ENCODE measurements around the gene GYS1. TPM values are rescaled to one million over a fixed set of nuclear protein-coding genes. Genes with fewer than 3 reads are reported as not detected.

GYS1 gene
- total RNA-seq, 2 experiments from 2014 or later = 55.1 to 56.3 TPM

DNA sequence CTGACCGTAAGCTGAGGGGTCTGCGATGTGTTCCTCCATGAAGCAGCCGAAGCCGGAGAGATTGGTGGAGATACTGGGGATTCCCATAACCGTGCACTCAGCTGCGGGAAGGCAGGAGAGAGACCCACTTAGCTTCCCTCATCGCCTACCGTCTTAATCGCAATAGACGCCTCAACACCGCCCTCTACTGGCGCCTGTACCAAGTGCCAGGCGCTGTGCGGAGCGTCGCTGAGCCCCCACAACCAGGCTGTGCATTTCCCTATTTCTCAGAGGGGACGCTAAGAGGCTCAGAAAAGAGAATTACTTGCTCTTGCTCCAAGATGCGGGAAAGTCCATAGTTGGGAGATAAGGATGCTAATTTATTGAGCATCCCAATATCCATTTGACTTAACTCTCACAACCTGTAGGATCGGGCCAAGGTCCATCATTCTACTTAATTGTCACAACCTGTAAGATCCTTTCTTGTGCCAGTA is 22.1 kb downstream of the GYS1 start:
- no peak overlapping the region for H3K4me3 Mint-ChIP-seq
- H3K36me3 Mint-ChIP-seq (ENCODE audit: low read depth) = peaks cover 41% of the 10 kb centered on the region
- peaks cover 27% of the 10 kb centered on the region for H3K4me1 Mint-ChIP-seq
- POLR2A ChIA-PET = interaction anchor here (0.6 to 1.8 kb wide), 11 partner anchors 9 to 325 kb away, joined by 3 to 9 read pairs (median 5); partner anchors contain the start of genes BAX, CA11, GYS1 and PPP1R15A
- DNase-seq = peak; percentile 81
- H3K9me3 Mint-ChIP-seq = no peaks in the 10 kb centered on the region
- no peak overlapping the region for H3K27ac Mint-ChIP-seq
- no peaks in the 10 kb centered on the region for H3K27me3 Mint-ChIP-seq
- CTCF ChIA-PET = interaction anchor here (0.5 to 11.4 kb wide), 30 partner anchors 9 to 325 kb away, joined by 3 to 103 read pairs (median 5); partner anchors contain the start of genes BAX, BCAT2, CA11 and DHDH

DNA sequence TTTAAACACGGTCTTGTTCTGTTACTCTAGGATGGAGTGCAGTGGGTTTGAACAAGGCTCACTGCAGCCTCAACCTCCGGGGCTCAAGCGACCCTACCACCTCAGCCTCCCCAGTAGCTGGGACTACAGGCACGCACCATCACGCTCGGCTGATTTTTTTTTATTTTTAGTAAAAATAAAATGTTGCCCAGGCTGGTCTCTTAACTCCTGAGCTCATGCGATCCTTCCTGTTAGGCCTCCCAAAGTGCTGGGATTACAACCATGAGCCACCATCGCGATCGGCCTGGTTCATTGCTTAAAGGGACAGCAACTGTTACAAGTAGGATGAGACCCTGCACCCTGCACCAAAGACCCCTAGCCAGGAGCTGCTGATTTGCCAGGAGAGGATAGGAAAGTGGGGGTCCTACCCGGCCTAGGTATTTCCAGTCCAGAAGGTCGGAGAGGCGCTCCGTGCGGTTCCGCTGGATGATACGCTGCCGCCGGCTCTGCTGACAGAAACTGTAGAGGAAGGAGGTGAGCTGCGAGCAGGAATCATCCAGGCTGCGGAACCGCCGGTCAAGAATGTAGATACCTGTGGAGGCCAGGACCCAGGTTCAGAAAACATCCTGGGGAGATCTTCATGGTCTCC is 22.9 kb downstream of the GYS1 start:
- peaks cover 47% of the 10 kb centered on the region for H3K36me3 Mint-ChIP-seq (ENCODE audit: low read depth)
- H3K27me3 Mint-ChIP-seq = no peaks in the 10 kb centered on the region
- no peak overlapping the region for H3K4me3 Mint-ChIP-seq
- DNase-seq = no peak
- CTCF ChIA-PET = interaction anchor here (0.5 to 11.4 kb wide), 32 partner anchors 9 to 324 kb away, joined by 3 to 103 read pairs (median 4); partner anchors contain the start of genes BAX, BCAT2, CA11 and DHDH
- peaks cover 30% of the 10 kb centered on the region for H3K4me1 Mint-ChIP-seq
- no peaks in the 10 kb centered on the region for H3K9me3 Mint-ChIP-seq
- POLR2A ChIA-PET = interaction anchor here (0.6 to 1.8 kb wide), 12 partner anchors 9 to 324 kb away, joined by 3 to 9 read pairs (median 4); partner anchors contain the start of genes BAX, CA11, GYS1 and PPP1R15A
- no peak overlapping the region for H3K27ac Mint-ChIP-seq

DNA sequence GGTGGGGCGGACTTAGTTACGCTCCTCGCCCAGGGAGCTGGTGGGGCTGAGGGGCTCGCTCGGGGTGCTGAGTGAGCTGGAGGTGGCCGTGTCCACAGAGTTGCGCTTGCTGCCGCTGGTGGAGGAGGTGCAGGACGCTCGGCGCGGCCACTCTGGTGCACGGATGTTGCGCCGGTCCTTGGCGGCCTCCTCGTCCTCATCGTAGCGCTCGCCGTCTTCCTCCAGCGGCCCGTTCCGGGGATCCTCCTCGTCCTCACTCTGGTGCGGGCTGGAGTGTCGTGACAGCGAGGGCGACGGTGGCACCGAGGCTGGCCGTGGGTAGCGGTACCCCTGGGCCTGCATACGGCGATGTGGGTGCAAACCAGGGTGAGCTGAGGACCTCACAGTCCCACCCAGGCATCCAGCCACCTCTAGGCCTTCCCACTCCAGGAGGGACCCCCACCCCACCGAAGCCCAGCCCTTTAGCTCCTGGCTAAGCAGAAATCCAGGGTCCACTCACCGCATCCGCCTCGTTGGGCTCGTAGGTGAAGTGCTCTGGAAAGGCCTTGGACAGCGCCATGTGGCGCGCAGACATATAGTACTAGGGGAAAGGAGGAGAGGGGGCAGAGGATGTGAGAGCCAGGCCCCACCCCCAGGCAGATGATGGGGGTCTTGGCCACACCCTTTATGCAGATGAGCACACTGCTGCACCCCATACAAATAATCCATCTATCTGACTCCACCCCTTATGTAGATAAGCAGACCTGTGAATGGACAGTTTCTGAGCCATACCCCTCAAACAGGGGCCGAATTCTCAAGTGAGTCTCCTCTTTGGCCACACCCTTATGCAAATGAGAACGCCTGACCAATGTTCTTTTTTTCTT is 23.6 kb downstream of the GYS1 start:
- Mint-ChIP-seq H3K4me1 (peaks cover 37% of the 10 kb centered on the region), H3K9me3 (no peaks in the 10 kb centered on the region), H3K27me3 (no peaks in the 10 kb centered on the region), H3K4me3 (no peak overlapping the region), H3K36me3 (ENCODE audit: low read depth) (peaks cover 49% of the 10 kb centered on the region), H3K27ac (no peak overlapping the region)
- no peak for DNase-seq
- ChIA-PET CTCF (interaction anchor here (0.9 to 11.4 kb wide), 17 partner anchors 10 to 187 kb away, joined by 3 to 103 read pairs (median 6); partner anchors contain the start of genes BAX, GYS1, HSD17B14 and RUVBL2), POLR2A (interaction anchor here (0.8 to 1.8 kb wide), 5 partner anchors 8 to 127 kb away, joined by 3 to 9 read pairs (median 5); partner anchors contain the start of genes GYS1 and PPP1R15A)

DNA sequence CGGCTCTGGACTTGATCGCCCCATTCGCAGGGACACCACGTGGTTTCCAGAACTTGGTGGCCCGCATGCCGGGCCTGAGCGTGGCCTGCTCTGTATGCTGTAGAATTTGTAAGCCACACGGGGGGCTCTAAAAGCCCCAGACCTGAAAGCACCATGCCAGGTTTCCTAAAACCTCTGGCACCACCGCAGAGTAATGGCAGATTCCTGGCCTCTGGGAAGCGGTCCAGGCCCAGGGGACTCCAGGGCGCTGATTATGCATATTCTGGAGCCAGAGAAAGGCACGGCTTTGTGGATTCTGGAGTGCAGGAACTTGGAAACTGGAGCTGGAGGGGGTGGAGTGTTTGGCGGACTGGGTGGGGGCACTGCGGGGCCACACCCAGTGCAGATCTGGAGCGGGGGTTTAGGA is 24.3 kb downstream of the GYS1 start:
- Mint-ChIP-seq H3K27ac (no peak overlapping the region), H3K27me3 (no peaks in the 10 kb centered on the region), H3K4me1 (peaks cover 44% of the 10 kb centered on the region), H3K36me3 (ENCODE audit: low read depth) (peaks cover 53% of the 10 kb centered on the region), H3K4me3 (no peak overlapping the region), H3K9me3 (no peaks in the 10 kb centered on the region)
- CTCF ChIA-PET = interaction anchor here (3.6 kb wide), 1 partner anchor 25 kb away, joined by 28 read pairs; the partner anchor contains the start of genes GYS1 and RUVBL2
- POLR2A ChIA-PET = interaction anchor here (0.8 to 2.0 kb wide), 2 partner anchors 24 to 96 kb away, joined by 4 read pairs; partner anchors contain the start of genes GYS1 and PPP1R15A
- no peak for DNase-seq

DNA sequence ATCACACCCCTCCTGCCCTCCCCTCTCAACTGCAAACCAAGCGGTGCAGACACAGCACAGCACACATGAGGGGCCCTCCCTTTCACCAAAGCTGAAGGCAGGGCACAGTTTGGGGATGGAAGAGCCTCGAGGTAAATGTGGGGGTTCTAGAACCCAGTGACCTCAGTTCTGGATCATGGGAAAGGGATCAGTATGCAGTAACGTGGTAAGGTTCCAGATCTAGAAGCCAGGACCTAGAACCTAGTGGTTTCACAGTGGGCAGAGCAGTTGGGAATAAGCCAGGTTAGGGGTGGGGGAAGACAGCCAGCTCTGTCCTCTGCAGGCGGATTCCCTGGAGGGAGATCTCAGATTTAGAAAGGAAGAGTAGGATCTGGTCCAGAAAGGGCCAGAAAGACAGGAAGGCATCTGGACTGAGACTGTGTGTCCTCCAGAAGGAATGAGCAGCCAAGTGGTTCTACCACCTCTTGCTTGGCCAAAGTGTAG is 24.9 kb downstream of the GYS1 start:
- POLR2A ChIA-PET = interaction anchor here (1.1 to 4.8 kb wide), 5 partner anchors 9 to 96 kb away, joined by 3 to 31 read pairs (median 9); partner anchors contain the start of genes GYS1, NUCB1, PPP1R15A and RUVBL2
- Mint-ChIP-seq H3K4me3 (no peak overlapping the region), H3K4me1 (peaks cover 49% of the 10 kb centered on the region), H3K36me3 (ENCODE audit: low read depth) (peaks cover 53% of the 10 kb centered on the region), H3K27ac (peak overlapping the region; percentile 11), H3K27me3 (no peaks in the 10 kb centered on the region), H3K9me3 (no peaks in the 10 kb centered on the region)
- CTCF ChIA-PET = interaction anchor here (1.2 to 3.6 kb wide), 3 partner anchors 26 to 173 kb away, joined by 4 to 28 read pairs (median 5); partner anchors contain the start of genes GYS1 and RUVBL2
- no peak for DNase-seq

DNA sequence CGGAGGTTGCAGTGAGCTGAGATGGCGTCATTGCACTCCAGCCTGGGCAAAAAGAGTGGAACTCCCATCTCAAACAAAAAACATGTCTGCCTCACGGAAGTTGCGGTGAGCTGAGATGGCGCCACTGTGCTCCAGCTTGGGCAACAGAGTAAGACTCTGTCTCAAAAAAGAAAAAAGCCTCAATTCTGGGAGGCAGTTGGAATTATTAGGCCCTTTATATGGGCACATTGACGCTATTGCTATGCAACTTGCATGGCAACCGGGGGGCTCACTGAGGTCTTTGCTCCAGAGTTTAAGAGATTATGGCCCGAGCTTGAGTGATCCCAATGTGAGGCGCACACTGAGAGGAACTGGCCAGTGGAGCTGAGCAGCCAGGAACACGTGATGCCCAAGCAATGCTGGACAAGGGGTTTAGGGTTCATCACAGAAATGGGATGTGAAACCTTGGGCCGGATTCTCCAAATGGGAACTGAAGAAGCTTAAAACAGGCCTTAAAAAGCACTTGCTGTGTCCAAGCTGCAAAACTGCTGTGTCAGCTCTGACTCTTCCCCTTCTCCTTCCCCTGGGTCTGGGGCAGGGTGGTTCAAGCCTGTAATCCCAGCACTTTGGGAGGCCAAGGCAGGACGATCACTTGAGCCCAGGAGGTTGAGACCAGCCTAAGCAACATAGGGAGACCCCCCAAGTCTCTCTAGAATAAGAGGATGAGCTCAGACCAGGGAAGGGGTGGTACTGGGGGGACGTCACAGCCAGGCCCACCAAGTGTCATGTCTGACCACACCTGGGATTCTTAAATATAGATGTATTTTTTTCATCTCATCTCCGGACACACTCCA is 25.5 kb downstream of the GYS1 start:
- Mint-ChIP-seq H3K9me3 (no peaks in the 10 kb centered on the region), H3K4me1 (peaks cover 56% of the 10 kb centered on the region), H3K27ac (no peak overlapping the region), H3K36me3 (ENCODE audit: low read depth) (peaks cover 49% of the 10 kb centered on the region), H3K27me3 (no peaks in the 10 kb centered on the region), H3K4me3 (peak overlapping the region; percentile 92)
- ChIA-PET POLR2A (interaction anchor here (1.1 to 4.8 kb wide), 5 partner anchors 9 to 95 kb away, joined by 3 to 31 read pairs (median 9); partner anchors contain the start of genes GYS1, NUCB1, PPP1R15A and RUVBL2), CTCF (interaction anchor here (1.2 to 3.6 kb wide), 5 partner anchors 26 to 180 kb away, joined by 4 to 28 read pairs (median 5); partner anchors contain the start of genes GYS1 and RUVBL2)
- no peak for DNase-seq

DNA sequence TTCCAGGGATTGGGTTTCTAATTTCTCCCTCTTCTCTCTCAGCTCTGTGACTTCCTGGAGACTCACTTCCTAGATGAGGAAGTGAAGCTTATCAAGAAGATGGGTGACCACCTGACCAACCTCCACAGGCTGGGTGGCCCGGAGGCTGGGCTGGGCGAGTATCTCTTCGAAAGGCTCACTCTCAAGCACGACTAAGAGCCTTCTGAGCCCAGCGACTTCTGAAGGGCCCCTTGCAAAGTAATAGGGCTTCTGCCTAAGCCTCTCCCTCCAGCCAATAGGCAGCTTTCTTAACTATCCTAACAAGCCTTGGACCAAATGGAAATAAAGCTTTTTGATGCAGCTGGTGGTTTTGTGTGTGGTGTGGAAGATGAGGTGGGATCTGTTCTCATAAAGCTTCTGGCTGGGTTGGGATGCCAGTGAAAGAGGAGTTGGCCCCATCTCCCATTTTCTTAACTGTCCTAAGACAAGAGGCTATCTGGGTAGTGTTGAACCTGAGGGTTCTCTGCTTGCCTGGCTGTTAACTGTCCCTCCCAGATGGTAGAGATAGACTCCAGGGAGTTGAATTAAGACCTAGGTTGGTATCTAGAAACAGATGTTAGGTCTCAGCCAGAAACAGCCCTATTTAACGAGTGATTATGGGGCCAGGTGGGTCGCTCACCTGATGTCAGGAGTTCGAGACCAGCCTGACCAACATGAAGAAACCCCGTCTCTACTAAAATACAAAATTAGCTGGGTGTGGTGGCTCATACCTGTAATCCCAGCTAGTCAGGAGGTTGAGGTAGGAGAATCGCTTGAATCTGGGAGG is 26.4 kb downstream of the GYS1 start:
- peaks cover 56% of the 10 kb centered on the region for H3K36me3 Mint-ChIP-seq (ENCODE audit: low read depth)
- no peaks in the 10 kb centered on the region for H3K27me3 Mint-ChIP-seq
- ChIA-PET POLR2A (interaction anchor here (0.8 to 4.8 kb wide), 14 partner anchors 9 to 321 kb away, joined by 3 to 53 read pairs (median 6); partner anchors contain the start of genes BAX, CA11, GYS1 and NUCB1), CTCF (interaction anchor here (0.9 to 3.6 kb wide), 9 partner anchors 13 to 179 kb away, joined by 4 to 28 read pairs (median 5); partner anchors contain the start of genes BAX, GYS1, PPP1R15A and RUVBL2)
- peaks cover 64% of the 10 kb centered on the region for H3K4me1 Mint-ChIP-seq
- H3K4me3 Mint-ChIP-seq = peak overlapping the region; percentile 92
- peak overlapping the region; percentile 94 for H3K27ac Mint-ChIP-seq
- no peaks in the 10 kb centered on the region for H3K9me3 Mint-ChIP-seq
- no peak for DNase-seq

- ChIA-PET CTCF (interaction anchor here (0.9 to 3.6 kb wide), 10 partner anchors 12 to 178 kb away, joined by 3 to 28 read pairs (median 4); partner anchors contain the start of genes BAX, GYS1, PPP1R15A and RUVBL2), POLR2A (interaction anchor here (0.8 to 4.8 kb wide), 12 partner anchors 9 to 603 kb away, joined by 3 to 53 read pairs (median 4); partner anchors contain the start of genes BAX, CA11, GYS1 and NUCB1)
- H3K27me3 Mint-ChIP-seq = no peaks in the 10 kb centered on the region
- H3K4me3 Mint-ChIP-seq = peak overlapping the region; percentile 92
- DNase-seq = peak; percentile 92
- peak overlapping the region; percentile 94 for H3K27ac Mint-ChIP-seq
- peaks cover 59% of the 10 kb centered on the region for H3K36me3 Mint-ChIP-seq (ENCODE audit: low read depth)
- peaks cover 70% of the 10 kb centered on the region for H3K4me1 Mint-ChIP-seq
- no peaks in the 10 kb centered on the region for H3K9me3 Mint-ChIP-seq
Measured at GRCh38 chr19:48965806-48966540, 27.1 kb downstream of the GYS1 start.

GRCh38 chr19:48965040-48965805 is 27.9 kb downstream of the GYS1 start, which contains the start of gene FTL:
FTL (plus strand) TSS chr19:48965309; CDS start chr19:48965508, 199 bp downstream.
- Mint-ChIP-seq H3K9me3 (no peaks in the 10 kb centered on the region), H3K27me3 (no peaks in the 10 kb centered on the region), H3K4me1 (peaks cover 72% of the 10 kb centered on the region), H3K27ac (peak within 1 kb of the TSS; percentile 94), H3K4me3 (peak within 1 kb of the TSS; percentile 92), H3K36me3 (ENCODE audit: low read depth) (peaks cover 61% of the 10 kb centered on the region)
- peak; percentile 92 for DNase-seq
- ChIA-PET POLR2A (interaction anchor here (0.8 to 4.8 kb wide), 11 partner anchors 8 to 604 kb away, joined by 3 to 53 read pairs (median 5); partner anchors contain the start of genes BAX, CA11, GYS1 and NUCB1), CTCF (interaction anchor here (0.9 to 2.6 kb wide), 6 partner anchors 22 to 170 kb away, joined by 3 to 16 read pairs (median 4); partner anchors contain the start of genes GYS1, PPP1R15A and RUVBL2)

All from activated CD4-positive, alpha-beta memory T cell treated with anti-CD3 and anti-CD28 coated beads, Interleukin-2, amount 10 ng/mL, durations not matched to agents 7 days and 5 days (primary cell).